Measurements from ENCODE around the gene ZNF335.

The ZNF335 gene

GRCh38 chr20:46014517-46015396, 42.8 kb upstream of the ZNF335 start:
- TF ChIP-seq ZFX (IDR thresholded peaks at IDR 0.05; ENCODE audit: borderline replicate concordance): no peak
- no peak overlapping the region for H3K27ac ChIP-seq

DNA sequence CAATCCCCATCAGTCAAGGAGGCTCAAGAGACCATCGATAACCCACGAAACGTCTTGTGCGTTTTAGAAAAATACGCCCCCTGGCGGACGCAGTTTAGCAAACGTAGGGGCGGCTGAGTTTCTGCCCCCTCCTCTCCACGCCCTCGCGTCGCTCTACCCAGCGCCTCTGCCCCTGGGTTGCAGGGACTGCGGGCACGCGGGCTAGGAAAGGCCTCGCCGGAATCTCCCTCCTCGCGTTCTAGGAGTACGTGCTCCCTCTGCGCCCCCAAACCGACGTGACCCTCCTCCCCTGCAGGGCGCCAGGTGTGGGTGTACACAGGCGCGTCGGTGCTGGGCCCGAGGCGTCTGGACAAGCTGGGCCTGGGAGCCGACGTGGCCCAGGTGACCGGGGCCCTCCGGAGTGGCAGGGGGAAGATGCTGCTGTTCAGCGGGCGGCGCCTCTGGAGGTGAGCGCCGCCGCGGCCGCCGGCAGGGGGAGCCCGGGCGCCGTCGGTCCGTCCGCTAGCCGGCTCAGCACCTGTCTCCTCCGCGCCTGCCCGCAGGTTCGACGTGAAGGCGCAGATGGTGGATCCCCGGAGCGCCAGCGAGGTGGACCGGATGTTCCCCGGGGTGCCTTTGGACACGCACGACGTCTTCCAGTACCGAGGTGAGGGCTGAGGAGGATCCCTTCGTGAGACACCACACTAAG, 42.0 kb upstream of the ZNF335 start:
- peak; percentile 96 for TF ChIP-seq CTCF (IDR thresholded peaks at IDR 0.05)
- no peak for TF ChIP-seq ZFX (IDR thresholded peaks at IDR 0.05; ENCODE audit: borderline replicate concordance)
- H3K27ac ChIP-seq: no peak overlapping the region

DNA sequence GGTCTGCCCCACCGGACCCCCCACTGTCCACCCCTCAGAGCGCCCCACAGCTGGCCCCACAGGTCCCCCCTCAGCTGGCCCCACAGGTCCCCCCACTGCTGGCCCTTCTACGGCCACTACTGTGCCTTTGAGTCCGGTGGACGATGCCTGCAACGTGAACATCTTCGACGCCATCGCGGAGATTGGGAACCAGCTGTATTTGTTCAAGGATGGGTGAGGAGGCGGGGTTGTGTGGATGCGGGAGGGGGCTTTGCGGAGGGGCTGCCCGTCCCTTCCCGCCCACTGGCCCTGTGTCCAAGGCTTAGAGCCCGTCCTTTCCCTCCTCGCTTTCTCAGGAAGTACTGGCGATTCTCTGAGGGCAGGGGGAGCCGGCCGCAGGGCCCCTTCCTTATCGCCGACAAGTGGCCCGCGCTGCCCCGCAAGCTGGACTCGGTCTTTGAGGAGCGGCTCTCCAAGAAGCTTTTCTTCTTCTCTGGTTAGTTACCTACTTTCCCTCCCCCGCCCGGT, 41.4 kb upstream of the ZNF335 start:
- no peak overlapping the region for H3K27ac ChIP-seq
- TF ChIP-seq ZFX (IDR thresholded peaks at IDR 0.05; ENCODE audit: borderline replicate concordance): no peak
- no peak for TF ChIP-seq CTCF (IDR thresholded peaks at IDR 0.05)

GRCh38 chr20:46012921-46013320, 40.9 kb upstream of the ZNF335 start:
- H3K27ac ChIP-seq: no peak overlapping the region
- no peak for TF ChIP-seq CTCF (IDR thresholded peaks at IDR 0.05)
- TF ChIP-seq ZFX (IDR thresholded peaks at IDR 0.05; ENCODE audit: borderline replicate concordance): no peak

DNA sequence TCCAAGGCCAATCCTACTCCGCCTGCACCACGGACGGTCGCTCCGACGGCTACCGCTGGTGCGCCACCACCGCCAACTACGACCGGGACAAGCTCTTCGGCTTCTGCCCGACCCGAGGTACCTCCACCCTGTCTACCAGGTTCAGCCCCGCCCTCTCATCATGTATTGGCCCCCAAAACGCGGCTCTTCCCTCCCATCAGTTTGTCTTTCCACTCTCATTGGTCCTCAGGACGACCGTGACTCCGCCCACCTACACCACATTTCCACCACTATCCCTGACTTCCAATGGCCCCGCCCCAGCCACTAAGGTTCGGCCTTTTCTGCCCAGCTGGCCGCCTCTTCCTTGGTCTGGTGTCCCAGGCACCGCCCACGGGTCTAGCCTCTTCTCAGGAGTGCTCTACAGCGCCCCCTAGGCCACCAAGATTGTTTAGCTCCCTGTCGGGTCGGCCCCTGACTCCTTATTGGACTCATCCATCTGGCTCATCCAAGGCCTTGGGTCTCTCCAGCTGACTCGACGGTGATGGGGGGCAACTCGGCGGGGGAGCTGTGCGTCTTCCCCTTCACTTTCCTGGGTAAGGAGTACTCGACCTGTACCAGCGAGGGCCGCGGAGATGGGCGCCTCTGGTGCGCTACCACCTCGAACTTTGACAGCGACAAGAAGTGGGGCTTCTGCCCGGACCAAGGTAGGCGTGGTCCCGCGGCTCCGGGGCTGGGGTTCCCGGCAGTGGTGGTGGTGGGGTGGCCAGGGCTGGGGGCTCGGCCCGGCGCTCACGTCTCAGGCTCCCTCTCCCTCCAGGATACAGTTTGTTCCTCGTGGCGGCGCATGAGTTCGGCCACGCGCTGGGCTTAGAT, 39.9 kb upstream of the ZNF335 start:
- TF ChIP-seq ZFX (IDR thresholded peaks at IDR 0.05; ENCODE audit: borderline replicate concordance) (no peak), CTCF (IDR thresholded peaks at IDR 0.05) (peak; percentile 96)
- H3K27ac ChIP-seq: no peak overlapping the region

DNA sequence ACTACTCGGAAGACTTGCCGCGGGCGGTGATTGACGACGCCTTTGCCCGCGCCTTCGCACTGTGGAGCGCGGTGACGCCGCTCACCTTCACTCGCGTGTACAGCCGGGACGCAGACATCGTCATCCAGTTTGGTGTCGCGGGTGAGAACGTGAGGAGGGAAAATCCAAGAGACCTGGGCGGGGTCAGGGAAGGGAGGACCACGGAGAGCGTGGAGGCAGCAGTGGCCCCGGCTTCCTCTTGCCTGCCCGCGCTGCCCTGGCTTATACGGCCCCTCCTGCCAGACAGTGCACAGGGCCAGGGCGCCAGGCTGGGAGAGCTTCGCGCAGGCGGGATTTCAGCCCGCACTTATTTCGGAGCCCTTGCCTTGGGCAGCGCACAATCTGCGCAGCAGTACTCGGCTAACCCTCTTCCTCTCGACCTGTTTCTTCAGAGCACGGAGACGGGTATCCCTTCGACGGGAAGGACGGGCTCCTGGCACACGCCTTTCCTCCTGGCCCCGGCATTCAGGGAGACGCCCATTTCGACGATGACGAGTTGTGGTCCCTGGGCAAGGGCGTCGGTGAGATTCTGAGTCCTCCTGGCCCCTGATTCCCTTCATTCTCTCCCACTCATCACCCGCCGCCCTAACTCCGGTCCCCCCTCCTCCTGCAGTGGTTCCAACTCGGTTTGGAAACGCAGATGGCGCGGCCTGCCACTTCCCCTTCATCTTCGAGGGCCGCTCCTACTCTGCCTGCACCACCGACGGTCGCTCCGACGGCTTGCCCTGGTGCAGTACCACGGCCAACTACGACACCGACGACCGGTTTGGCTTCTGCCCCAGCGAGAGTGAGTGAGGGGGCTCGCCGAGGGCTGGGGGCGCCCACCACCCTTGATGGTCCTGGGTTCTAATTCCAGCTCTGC, 38.7 kb upstream of the ZNF335 start:
- TF ChIP-seq CTCF (IDR thresholded peaks at IDR 0.05) (no peak), ZFX (IDR thresholded peaks at IDR 0.05; ENCODE audit: borderline replicate concordance) (no peak)
- H3K27ac ChIP-seq: no peak overlapping the region
